Smooth muscle cell (in vitro differentiated cells): Measurements from ENCODE around the gene KCNQ1. TPM values are rescaled to one million over a fixed set of nuclear protein-coding genes. Genes with fewer than 3 reads are reported as not detected.

Experiments
- DNase-seq: peaks from one replicate; lab custom pipeline; 2025; ENCODE audit not compliant: unreplicated experiment; lab: John Stamatoyannopoulos, UW
- H2AFZ ChIP-seq: fragments of 200-600 bp; sonication (generic); 2 replicates; pipeline ENCODE4 v1.6.0; 2016; ENCODE audit warnings: antibody characterized with exemption, low read depth, mild to moderate bottlenecking
- H3F3A ChIP-seq: fragments of 200-600 bp; sonication (generic); 2 replicates; pipeline ENCODE4 v1.6.0; 2017; ENCODE audit warnings: antibody characterized with exemption, low read depth
- H3K27ac ChIP-seq: fragments of 200-600 bp; sonication (generic); 2 replicates; pipeline ENCODE4 v1.5.1; 2016; ENCODE audit warnings: low read depth, mild to moderate bottlenecking
- H3K27me3 ChIP-seq: fragments of 200-600 bp; sonication (generic); 2 replicates; pipeline ENCODE4 v1.6.1; 2016; ENCODE audit warnings: low read depth, mild to moderate bottlenecking
- H3K36me3 ChIP-seq: fragments of 200-600 bp; sonication (generic); 2 replicates; pipeline ENCODE4 v1.5.1; 2016; ENCODE audit warnings: low read depth
- H3K4me1 ChIP-seq: fragments of 200-600 bp; sonication (generic); 2 replicates; pipeline ENCODE4 v1.5.1; 2016; ENCODE audit warnings: low read depth
- H3K4me2 ChIP-seq: fragments of 200-600 bp; sonication (generic); 2 replicates; pipeline ENCODE4 v1.6.0; 2016; ENCODE audit warnings: mild to moderate bottlenecking
- H3K4me3 ChIP-seq: fragments of 200-600 bp; sonication (generic); 2 replicates; pipeline ENCODE4 v1.5.1; 2016; ENCODE audit warnings: mild to moderate bottlenecking
- H3K79me2 ChIP-seq: fragments of 200-600 bp; sonication (generic); 2 replicates; pipeline ENCODE4 v1.6.0; 2016; ENCODE audit warnings: low read depth, mild to moderate bottlenecking
- H3K9ac ChIP-seq: fragments of 200-600 bp; sonication (generic); 2 replicates; pipeline ENCODE4 v1.6.0; 2016; ENCODE audit warnings: low read depth
- H3K9me3 ChIP-seq: fragments of 200-600 bp; sonication (generic); replicated peaks from 2 replicates; pipeline ENCODE4 v1.5.1; 2016; ENCODE audit warnings: low read depth
- H4K20me1 ChIP-seq: fragments of 200-600 bp; sonication (generic); 2 replicates; pipeline ENCODE4 v1.6.0; 2016; ENCODE audit warnings: low read depth
- CTCF ChIP-seq: fragments of 200-600 bp; sonication (generic); IDR thresholded peaks from 2 replicates; pipeline ENCODE4 v1.5.1; 2017; ENCODE audit warnings: borderline replicate concordance, mild to moderate bottlenecking, antibody characterized with exemption; ENCODE audit not compliant: insufficient read depth, poor library complexity, severe bottlenecking
- WGBS: methylation state at CpG from one replicate; pipeline ENCODE4 v1.1.7; 2016; ENCODE audit warnings: low lambda C conversion rate; 5-methylcytosine and 5-hydroxymethylcytosine counted together
- polyA plus RNA-seq: library from polyadenylated mRNA; unstranded; fragments of >200 nt; fragmentation: Nextera tagmentation; extraction: Ambion mirVana; gene quantifications from 2 replicates; pipeline ENCODE4 v1.2.1, GENCODE V29; 2016
- total RNA-seq: library from RNA; depleted of rRNA; stranded (reverse); fragments of >200 nt; gene quantifications from 2 replicates; pipeline ENCODE4 v1.2.3, GENCODE V29; 2014

Gene KCNQ1
- total and polyA plus RNA-seq, 2 experiments from 2014 or later: 1.3 to 2.3 TPM

DNA sequence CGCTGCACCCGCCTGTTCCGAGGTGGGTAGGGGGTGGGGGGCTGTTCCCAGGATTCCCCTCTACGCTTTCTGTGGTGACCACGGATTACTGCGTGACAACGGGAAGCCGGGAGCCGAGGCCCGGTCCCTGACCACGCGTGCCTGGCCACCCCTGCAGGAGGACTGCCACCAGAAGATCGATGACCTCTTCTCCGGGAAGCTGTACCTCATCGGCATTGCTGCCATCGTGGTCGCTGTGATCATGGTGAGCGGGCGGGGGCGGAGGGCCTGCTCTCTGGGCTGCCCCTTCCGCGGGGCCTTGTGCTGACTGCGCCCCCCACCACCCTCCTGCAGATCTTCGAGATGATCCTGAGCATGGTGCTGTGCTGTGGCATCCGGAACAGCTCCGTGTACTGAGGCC, 48.3 kb upstream of the KCNQ1 start:
- DNase-seq: no peak
- WGBS: 97% methylated on average over 26 of the region's 26 CpGs
- Histone ChIP-seq H3K9me3 (no peaks in the 10 kb centered on the region), H3K27ac (no peak overlapping the region), H3K4me3 (no peak overlapping the region), H3K4me1 (peaks cover 9% of the 10 kb centered on the region), H4K20me1 (peaks cover 33% of the 10 kb centered on the region), H3K9ac (no peak overlapping the region), H3K36me3 (no peaks in the 10 kb centered on the region), H2AFZ (no peak overlapping the region), H3F3A (peaks cover 17% of the 10 kb centered on the region), H3K4me2 (no peak overlapping the region), H3K27me3 (no peaks in the 10 kb centered on the region), H3K79me2 (peaks cover 16% of the 10 kb centered on the region)
- no peak for TF ChIP-seq CTCF

GRCh38 chr11:2397005-2397404, 47.8 kb upstream of the KCNQ1 start:
- H2AFZ ChIP-seq: no peak overlapping the region
- no peaks in the 10 kb centered on the region for H3K27me3 ChIP-seq
- H3K9ac ChIP-seq: no peak overlapping the region
- no peak for TF ChIP-seq CTCF
- peaks cover 17% of the 10 kb centered on the region for H3F3A ChIP-seq
- no peaks in the 10 kb centered on the region for H3K9me3 ChIP-seq
- peaks cover 20% of the 10 kb centered on the region for H3K79me2 ChIP-seq
- WGBS: 97% methylated on average over 11 of the region's 12 CpGs
- peaks cover 13% of the 10 kb centered on the region for H3K4me1 ChIP-seq
- H3K36me3 ChIP-seq: no peaks in the 10 kb centered on the region
- H4K20me1 ChIP-seq: peaks cover 28% of the 10 kb centered on the region
- H3K4me2 ChIP-seq: no peak overlapping the region
- no peak for DNase-seq
- no peak overlapping the region for H3K4me3 ChIP-seq
- H3K27ac ChIP-seq: no peak overlapping the region

GRCh38 chr11:2398664-2399355, 46.0 kb upstream of the KCNQ1 start:
- DNase-seq: no peak
- Histone ChIP-seq H3K79me2 (peaks cover 18% of the 10 kb centered on the region), H3K27ac (peak overlapping the region; percentile 89), H3K9ac (peak overlapping the region; percentile 82), H3K36me3 (no peaks in the 10 kb centered on the region), H3K9me3 (no peaks in the 10 kb centered on the region), H3K4me1 (peaks cover 13% of the 10 kb centered on the region), H4K20me1 (peaks cover 10% of the 10 kb centered on the region), H3K4me2 (peak overlapping the region; percentile 86), H2AFZ (no peak overlapping the region), H3K27me3 (no peaks in the 10 kb centered on the region), H3F3A (peaks cover 17% of the 10 kb centered on the region), H3K4me3 (no peak overlapping the region)
- WGBS: 76% methylated on average over 7 of the region's 7 CpGs
- TF ChIP-seq CTCF: no peak
